GM18508 (cell line): ENCODE measurements around the gene ENOSF1.

ENCODE experiments used
- ATAC-seq: cut with Tn5 transposase; IDR thresholded peaks from one replicate; pipeline ENCODE4 v1.9.1; 2021; ENCODE audit warnings: moderate number of reproducible peaks; ENCODE audit not compliant: insufficient read depth, unreplicated experiment

The ENOSF1 gene

DNA sequence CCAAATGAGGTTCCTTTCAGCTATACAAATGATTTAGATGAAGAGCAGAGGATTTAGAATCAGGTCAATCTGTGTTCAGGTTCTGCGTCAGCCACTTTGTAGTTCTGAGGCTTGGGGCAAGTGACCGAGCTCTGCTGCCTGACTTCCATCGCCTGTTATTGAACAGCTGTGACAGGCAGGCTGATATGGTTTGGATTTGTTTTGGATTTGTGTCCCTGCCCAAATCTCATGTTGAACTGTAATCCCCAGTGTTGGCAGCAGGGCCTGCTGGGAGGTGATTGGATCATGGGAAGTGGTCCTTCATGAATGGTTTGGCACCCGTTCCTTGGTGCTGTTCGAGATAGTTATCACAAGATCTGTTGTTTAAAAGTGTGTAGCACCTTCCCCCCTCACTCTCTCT, 36.4 kb downstream of the ENOSF1 start:
- no peak for ATAC-seq

DNA sequence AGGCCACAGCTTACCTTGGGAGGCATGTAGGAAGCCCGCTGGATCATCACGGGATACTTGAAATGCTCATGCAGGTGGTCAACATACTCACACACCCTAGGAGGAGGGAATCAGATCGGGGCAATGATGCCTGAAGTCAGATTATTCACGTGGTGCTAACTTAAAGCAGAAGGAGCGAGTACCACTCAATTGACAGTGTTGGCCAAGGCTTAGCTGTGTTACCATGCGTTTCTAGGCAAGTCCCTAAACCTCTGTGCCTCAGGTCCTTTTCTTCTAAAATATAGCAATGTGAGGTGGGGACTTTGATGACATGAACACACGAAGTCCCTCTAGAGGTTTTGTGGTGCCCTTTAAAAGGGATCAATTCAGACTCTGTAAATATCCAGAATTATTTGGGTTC, 37.1 kb downstream of the ENOSF1 start:
- ATAC-seq, result no peak

DNA sequence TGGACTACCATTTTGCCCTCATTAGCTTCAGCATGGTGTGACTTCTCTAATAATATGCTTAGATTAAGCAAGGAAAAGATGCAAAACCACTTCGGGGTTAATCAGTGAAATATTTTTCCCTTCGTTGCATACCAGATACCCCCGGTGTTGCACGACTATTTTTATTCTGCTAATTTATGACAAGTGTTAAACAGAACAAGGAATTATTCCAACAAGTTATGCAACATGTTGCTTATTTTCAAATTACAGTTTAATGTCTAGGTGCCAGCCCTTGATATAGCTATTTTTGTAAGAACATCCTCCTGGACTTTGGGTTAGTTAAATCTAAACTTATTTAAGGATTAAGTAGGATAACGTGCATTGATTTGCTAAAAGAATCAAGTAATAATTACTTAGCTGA, 38.7 kb downstream of the ENOSF1 start:
- no peak for ATAC-seq

DNA sequence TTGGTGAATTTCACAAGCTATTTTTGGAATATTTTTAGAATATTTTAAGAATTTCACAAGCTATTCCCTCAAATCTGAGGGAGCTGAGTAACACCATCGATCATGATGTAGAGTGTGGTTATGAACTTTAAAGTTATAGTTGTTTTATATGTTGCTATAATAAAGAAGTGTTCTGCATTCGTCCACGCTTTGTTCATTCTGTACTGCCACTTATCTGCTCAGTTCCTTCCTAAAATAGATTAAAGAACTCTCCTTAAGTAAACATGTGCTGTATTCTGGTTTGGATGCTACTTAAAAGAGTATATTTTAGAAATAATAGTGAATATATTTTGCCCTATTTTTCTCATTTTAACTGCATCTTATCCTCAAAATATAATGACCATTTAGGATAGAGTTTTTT, 39.1 kb downstream of the ENOSF1 start:
- ATAC-seq, result no peak

DNA sequence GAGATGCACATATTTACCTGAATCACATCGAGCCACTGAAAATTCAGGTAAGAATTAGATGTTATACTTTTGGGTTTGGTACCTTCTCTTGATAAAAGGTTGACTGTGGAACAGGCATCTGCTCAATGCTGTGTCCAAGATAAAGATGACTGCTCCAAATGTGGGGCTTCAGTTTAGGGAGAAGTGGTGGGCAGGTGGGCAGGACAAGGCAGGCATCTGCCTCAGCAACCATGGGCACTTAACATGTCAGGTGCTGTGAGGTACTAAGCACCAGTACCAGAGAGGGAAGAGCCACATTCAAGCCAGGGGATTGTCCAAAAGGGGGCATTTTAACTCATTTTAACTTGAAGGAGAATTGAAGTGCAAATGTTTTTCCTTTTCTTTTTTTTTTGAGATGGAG, 41.0 kb downstream of the ENOSF1 start:
- ATAC-seq, result no peak

DNA sequence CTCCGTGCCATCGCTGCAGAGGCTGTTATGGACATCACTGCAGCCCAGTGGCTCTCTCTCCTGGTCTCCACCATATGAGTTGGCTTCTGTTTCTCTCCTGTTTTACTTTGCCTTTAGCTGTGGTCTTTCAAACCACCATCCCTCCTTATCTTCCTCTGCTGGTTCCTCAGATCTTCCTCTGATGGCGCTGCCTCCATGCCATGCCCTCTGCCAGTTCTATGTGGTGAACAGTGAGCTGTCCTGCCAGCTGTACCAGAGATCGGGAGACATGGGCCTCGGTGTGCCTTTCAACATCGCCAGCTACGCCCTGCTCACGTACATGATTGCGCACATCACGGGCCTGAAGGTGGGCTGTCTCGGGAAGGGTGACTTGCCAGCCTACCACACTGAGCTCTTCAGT, 41.9 kb downstream of the ENOSF1 start:
- no peak for ATAC-seq

DNA sequence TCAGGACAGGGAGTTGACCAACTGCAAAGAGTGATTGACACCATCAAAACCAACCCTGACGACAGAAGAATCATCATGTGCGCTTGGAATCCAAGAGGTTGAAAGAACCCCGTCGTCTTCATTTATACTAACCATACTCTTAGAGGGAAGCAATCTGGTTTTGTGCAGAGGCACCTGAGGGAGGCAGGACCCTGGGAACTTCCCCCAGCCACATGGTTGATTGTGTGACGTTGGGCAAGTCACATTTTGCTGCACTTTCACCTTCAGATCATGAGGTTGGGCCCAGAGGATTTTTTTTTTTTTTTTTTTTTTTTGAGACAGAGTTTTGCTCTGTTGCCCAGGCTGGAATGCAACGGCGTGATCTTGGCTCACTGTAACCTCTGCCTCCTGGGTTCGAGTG, 43.4 kb downstream of the ENOSF1 start:
- no peak for ATAC-seq

DNA sequence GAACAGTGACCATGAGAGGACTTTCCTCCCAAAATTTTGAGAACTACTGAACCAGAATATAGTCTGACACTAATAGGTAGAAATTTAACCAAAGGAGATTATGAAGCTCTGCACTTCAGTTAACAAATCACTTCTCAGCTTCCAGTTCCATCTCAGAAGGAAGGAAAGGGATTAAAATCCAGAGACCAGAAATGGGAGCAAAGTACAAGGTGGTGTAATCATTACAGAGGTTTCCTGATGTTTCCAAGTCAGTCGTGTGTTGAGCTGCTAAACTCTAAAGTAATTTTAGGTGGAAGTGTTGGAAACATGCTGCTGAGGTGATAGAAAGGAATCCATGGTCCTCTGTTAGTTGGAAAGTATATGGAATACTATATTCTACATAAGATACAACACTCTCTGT, 44.2 kb downstream of the ENOSF1 start:
- ATAC-seq, result no peak

DNA sequence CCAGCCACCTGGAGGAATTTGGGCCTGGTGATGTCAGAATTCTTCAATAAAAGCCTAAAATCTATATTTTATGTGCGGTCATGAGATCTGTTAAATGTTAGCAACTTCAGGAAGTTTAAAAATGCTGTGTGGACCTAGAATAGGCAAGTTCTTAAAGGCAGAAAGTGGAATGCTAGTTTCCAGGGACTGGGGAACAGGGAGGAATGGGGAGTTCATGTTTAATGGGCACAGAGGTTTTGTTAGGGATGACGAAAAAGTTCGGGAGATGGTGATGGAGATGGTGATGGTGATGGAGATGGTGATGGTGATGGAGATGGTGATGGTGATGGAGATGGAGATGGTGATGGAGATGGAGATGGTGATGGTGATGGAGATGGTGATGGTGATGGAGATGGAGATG, 45.8 kb downstream of the ENOSF1 start:
- ATAC-seq, result no peak

DNA sequence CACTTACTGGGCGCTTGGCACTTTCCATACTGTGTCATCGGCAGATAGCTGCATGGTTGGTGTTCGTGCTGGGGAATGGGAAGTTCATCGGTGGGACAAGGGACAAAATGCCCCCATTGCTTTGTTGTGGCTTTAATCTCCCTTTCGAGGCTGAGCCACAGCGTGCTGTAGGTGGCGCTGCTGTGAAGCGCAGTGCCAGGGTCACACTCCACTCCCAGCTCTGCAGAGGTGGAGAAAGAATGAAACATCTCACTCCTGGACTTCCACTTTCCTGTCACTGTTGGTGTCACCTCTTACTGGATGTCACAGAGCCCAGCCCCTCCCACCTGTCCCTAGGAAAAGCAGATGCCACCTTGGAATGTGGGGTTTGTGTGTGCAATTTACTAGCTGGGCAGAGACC, 46.3 kb downstream of the ENOSF1 start:
- no peak for ATAC-seq

DNA sequence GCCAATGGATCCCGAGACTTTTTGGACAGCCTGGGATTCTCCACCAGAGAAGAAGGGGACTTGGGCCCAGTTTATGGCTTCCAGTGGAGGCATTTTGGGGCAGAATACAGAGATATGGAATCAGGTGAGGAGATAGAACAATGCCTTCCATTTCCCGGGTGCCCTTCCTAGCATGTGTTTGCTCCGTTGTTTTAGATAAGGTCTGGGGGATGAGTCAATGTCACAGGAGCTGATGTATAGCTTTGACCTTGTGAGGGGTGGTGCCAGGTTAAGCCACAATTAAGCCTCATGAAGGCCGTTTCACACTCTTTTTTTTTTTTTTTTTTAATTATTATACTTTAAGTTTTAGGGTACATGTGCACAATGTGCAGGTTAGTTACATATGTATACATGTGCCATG, 50.2 kb downstream of the ENOSF1 start:
- ATAC-seq, result no peak

DNA sequence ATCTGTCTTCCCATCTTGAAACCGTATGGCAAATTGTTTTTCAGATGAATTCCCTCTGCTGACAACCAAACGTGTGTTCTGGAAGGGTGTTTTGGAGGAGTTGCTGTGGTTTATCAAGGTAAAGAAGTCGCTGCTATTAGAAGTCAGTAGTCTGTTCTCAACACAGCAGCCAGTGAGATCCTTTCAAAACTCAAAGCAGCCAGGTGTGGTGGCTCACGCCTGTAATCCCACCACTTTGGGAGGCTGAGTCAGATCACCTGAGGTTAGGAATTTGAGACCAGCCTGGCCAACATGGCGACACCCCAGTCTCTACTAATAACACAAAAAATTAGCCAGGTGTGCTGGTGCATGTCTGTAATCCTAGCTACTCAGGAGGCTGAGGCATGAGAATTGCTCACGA, 52.8 kb downstream of the ENOSF1 start:
- ATAC-seq, result no peak

DNA sequence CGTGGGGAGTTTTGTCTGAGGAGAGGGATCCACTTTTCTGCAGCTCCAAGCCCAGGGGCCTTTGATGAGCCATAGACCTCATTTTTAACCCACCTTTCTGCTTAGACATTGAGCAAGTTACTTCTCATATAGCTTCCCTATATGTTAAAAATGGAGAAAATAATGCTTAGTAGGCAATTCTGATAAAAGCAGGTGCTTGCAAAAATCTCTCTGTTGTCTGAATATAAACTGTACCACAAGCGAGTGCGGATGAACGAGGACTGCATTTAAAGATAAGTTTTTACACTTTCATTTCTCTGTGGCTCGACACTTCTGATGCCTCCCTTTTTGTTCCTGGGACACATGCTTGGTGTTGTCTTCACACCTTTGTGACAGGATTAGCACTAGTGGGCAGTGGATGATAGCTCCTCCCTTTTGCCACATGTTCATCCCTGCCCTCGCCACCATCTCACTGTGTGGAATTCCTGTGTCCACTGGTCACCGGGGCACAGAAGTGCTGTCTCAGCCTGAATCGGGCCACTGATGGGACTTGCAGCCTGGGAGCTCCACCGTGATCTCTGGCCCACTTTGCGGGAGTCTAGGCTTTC, 53.4 kb downstream of the ENOSF1 start:
- no peak for ATAC-seq

DNA sequence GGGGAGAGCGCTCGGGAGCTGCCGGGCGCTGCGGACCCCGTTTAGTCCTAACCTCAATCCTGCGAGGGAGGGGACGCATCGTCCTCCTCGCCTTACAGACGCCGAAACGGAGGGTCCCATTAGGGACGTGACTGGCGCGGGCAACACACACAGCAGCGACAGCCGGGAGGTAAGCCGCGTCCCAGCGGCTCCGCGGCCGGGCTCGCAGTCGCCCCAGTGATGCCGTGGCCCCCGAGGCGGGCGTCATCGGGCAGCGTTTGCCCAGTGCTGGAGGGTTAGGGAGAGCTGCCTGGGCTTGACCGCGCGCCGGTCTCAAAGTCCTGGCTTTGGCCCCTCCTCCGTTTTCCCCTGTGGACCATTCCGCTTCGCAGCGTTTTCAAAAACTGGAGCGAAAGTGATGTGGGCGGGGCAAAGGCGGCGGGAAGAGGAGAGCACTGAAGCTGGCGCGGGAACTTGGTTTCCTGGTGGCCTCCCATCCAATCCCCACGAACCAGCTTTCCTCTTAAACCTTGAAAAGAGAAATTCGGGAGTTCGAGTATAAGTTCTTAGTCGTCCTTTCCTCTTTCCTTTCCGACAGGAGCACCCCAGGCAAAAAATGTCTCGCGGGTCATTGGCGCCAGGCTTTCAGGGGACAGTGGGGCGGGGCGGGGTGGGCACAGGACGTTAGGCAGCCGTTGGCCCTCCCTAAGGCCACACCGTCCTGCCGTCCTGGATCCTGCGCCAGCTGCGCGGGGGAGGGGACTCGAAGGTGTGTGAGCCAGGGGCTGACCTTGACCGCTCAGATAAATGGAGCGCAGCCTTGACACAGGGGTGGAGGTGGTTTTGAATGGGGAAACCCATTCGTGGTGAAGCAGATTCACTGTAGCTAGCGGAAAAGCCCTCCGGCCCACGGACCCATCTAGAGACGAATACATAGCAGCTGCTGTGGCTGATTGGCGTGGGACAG, 54.2 kb downstream of the ENOSF1 start:
- peak; percentile 53 for ATAC-seq

DNA sequence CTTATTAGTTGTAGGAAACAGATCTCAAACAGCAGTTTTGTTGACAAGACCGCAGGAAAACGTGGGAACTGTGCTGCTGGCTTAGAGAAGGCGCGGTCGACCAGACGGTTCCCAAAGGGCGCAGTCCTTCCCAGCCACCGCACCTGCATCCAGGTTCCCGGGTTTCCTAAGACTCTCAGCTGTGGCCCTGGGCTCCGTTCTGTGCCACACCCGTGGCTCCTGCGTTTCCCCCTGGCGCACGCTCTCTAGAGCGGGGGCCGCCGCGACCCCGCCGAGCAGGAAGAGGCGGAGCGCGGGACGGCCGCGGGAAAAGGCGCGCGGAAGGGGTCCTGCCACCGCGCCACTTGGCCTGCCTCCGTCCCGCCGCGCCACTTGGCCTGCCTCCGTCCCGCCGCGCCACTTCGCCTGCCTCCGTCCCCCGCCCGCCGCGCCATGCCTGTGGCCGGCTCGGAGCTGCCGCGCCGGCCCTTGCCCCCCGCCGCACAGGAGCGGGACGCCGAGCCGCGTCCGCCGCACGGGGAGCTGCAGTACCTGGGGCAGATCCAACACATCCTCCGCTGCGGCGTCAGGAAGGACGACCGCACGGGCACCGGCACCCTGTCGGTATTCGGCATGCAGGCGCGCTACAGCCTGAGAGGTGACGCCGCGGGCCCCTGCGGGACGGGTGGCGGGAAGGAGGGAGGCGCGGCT, 55.0 kb downstream of the ENOSF1 start, which contains the start of gene TYMS:
Gene TYMS (plus strand): TSS at position 343 of the 690 bp plus-strand sequence. CDS start 90 bp downstream, at position 433.
- no peak for ATAC-seq

DNA sequence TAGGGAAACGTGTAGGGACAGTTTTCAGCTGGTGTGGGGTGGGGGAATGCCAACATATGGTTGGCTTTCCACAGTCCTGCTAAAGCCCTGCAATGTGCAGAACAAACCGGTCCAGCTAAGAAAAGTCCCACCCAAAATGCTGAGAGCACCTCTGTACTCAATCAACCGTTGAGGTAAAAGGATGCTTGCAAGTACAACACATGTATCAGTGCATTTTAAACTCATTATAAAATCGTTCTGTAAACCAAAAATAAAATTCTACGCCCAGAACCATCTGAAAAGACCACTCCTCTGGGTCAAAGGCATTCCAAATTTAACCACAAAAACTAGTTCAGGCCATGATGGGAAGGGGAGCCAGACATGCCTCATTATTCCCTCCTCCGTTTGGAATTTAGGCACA, 57.0 kb downstream of the ENOSF1 start:
- ATAC-seq, result no peak

DNA sequence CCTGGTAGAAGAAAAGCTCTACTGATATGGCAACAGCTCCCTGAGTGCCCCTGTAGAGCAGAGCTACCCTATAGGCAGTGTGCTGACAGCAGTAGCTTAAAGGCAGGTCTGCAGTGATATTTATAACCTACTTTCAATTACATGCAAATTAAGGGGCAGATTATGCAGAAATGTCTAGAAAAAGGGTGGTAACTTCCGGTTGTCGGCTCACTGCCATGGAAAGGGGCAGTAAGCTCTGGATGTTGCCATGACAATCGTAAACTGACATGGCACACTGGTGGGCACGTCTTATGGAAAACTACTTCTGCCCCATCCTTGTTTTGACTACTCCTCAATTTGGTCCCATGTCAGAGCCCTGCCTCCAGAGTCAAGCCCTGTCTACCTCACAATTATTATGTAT, 57.8 kb downstream of the ENOSF1 start:
- no peak for ATAC-seq

DNA sequence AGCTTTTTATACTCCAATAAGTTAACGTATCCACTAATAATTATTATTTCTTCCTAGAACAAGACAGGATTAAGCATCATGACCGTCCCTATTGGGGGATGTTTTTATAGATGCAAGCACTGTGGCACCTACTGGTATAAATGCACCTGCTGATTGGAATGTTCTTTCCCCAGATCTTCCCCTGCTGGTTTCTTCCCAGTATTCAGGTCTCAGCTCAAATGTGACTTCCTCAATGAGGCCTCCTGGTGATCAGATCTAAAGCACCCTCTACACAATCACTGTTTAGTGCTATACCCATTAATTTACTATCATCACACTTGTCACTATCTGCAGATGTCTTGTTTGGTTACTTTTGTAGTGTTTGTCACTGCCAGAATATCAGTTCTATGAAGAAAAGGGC, 58.9 kb downstream of the ENOSF1 start:
- no peak for ATAC-seq

DNA sequence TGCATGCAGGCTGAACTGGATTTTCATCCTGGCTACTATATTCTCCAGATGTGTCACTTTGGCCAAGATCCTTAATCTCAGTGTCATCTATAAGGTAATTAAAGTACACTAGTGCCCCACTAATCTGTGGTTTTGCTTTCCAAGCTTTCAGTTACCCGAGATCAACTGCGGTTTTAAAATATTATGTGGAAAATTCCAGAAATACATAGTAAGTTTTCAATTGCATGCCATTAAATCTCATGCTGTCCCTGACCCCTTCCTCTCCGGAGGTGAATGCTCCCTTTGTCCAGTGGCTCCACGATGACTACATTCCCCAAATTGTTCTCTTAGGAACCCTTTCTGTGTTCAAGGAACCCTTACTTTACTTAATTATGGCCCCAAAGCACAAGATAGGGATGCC, 60.3 kb downstream of the ENOSF1 start:
- no peak for ATAC-seq

DNA sequence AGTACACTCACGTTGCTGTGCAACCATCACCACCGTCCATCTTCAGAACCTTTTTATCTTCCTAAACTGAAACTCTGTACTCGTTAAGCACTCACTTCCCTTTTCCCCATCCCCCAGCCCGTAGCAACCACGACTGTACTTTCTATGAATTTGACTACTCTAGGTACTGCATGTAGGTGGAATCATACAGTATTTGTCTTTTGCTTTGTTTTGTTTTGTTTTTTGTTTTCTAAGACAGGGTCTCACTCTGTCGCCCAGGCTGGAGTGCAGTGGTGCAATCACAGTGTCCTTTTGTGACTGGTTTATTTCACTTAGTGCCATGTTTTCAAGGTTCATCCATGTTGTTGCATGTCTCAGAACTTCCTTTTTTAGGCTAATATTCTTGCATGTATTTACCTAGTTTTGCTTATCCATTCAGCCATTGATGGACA, 62.0 kb downstream of the ENOSF1 start:
- ATAC-seq, result peak; percentile 70

DNA sequence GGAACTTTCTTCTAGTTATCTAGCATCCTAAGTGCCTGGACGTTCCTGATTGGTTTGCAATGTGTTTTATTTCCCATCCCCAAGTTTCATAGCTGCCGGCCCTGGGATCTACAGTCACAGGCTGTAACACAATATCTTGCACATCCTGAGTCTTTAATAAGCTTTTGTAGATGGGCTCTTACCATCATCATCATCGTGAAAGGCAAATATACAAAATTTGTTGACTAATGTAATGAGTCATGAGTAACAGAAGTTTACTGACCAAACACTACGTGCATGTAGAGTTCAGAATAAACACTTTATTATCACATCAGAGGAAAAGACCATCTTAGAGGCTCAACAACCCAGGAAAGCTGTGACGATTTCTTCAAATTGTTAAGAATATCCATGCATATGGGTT, 63.1 kb downstream of the ENOSF1 start:
- ATAC-seq, result no peak
